ENCODE results near the gene SEC24A.
"Not testable (repeated sequence)": the region's sequence is repeated elsewhere in the genome, so short reads cannot be mapped to it uniquely, and the experiment has no call there.

Gene SEC24A

DNA sequence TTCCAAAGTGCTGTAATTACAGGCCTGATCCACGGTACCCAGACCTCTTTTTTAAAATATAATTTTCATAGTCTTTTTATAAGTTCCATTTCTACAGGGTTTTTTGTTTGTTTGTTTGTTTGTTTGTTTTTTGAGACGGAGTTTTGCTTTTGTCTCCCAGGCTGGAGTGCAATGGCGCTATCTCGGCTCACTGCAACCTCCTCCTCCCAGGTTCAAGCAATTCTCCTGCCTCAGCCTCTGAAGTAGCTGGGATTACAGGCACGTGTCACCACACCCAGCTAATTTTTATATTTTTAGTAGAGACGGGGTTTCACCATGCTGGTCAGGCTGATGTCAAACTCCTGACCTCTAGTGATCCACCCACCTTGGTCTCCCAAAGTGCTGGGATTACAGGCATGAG lies 2.1 kb downstream of the SEC24A start:
- DNase-seq: not testable (repeated sequence)

DNA sequence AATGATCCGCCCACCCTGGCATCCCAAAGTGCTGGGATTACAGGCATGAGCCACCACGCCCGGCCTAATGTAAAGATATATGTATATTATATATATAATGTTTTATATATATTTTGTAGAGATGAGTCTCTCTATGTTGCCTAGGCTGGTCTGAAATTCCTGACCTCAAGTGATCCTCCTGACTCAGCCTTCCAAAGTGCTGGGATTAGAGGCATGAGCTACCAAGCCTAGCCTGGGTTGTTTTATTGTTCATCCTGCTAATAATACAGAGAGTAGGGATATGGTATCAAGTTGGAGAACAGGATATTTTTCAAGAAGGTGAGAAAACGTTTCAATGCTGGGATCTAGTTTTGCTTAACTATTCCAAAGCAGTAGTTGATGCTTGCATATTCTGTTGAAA lies 2.9 kb downstream of the SEC24A start:
- DNase-seq: no peak

DNA sequence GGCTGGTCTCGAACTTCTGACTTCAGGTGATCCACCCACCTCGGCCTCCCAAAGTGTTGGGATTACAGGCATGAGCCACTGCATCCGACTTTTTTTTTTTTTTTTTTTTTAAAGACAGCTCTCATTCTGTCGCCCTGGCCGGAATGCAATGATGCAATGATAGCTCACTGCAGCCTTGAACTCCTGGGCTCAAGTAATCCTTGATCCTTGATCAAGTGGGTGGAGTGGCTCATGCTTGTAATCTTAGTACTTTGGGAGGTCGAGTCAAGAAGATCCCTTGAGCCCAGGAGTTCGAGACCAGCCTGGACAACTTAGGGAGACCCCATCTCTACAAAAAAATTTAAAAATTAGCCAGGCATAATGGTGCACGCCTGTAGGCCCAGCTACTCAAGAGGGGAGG lies 8.1 kb downstream of the SEC24A start:
- no peak for DNase-seq

DNA sequence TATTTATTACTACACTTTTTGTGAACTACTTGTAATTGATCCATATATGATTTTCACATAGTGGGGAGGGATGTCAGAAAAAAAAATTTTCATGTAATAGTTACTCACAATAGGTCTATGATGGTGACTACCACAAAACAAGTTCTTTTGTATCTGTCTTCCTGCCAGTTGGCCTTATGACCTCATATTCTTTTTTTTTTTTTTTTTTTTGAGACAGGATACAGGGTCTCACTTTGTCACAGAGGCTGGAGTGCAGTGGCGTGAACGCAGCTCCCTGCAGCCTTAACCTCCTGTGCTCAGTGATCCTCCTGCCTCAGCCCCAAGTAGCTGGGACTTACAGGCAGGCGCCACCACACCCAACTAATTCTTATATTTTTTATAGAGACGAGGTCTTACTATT lies 10.9 kb downstream of the SEC24A start:
- no peak for DNase-seq

DNA sequence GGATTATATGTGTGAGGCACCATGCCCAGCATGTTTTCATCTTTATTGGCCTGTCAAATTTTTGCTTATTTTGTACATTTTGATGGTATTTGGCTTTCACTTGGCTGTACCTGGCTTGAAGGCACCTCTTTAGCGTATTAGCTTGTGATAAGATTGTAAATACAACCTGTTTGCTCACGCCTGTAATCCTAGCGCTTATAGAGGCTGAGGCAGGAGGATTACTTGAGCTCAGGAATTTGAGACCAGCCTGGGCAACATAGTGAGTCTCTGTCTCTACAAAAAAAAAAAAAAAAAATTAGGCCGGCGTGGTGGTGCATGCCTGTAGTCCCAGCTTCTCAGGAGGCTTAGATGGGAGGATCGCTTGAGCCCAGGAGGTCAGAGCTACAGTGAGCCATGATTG lies 11.3 kb downstream of the SEC24A start:
- DNase-seq: no peak

DNA sequence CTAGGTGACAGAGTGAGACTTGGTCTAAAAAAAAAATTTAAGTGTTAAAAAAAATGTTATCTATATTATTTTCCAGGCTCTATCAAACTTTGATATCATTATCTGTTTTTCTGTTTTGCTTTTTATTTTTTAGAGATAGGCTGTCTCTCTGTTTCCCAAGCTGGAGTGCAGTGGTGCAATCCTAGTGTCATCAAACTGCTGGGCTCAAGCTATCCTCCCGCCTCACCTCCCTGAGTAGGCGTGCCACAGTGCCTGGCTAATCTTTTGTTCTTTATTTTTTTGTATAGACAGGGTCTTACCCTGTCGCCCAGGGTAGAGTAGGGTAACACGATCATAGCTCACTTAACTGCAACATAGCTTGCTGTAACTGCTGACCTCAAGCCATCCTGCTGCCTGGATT lies 14.4 kb downstream of the SEC24A start:
- no peak for DNase-seq

DNA sequence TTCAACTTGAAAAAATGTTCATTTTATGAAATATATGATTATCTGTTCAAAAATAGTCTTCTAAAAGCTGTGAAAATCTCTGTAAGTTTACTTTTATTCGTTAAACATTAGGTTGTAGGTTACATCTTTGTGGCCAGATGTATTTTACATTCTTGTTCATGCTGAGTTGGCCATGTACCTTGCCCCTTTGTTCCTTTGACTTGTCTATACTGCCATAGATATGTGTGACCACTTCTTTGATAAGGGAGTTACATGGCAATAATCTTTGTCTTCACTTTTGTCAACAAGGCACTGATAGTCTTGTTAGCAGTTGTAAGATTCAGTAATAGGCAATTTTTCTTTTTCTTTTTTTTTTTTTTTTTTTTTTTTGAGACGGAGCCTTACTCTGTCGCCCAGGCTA lies 15.9 kb downstream of the SEC24A start:
- DNase-seq: no peak

DNA sequence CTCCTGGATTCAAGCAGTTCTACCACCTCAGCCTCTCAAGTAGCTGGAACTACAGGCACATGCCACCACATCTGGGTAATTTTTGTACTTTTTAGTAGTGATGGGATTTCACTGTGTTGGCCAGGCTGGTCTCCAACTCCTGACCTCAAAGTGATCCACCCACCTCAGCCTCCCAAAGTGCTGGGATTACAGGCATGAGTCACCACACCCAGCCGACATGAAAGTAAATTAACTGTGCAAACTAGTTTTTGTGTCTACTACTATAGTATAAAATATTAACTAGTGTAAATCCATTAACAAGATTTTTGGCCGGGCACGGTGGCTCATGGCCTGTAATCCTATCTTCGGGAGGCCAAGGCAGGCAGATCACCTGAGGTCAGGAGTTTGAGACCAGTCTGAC lies 25.0 kb downstream of the SEC24A start:
- DNase-seq: not testable (repeated sequence)

DNA sequence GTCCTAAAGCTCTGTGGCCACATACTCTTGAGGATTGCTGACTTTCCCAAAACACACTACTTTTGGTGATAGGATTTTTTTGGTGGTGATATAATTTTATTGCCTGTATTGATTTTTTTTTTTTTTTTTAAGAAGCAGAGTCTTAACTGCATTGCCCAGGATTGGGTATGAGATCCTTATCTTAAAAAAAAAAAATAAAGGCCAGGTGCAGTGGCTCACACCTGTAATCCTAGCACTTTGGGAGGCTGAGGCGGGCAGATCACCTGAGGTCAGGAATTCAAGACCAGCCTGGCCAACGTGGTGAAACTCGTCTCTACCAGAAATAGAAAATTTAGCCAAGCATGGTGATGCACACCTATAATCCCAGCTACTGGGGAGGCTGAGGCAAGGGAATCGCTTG lies 28.8 kb downstream of the SEC24A start:
- DNase-seq: not testable (repeated sequence)

DNA sequence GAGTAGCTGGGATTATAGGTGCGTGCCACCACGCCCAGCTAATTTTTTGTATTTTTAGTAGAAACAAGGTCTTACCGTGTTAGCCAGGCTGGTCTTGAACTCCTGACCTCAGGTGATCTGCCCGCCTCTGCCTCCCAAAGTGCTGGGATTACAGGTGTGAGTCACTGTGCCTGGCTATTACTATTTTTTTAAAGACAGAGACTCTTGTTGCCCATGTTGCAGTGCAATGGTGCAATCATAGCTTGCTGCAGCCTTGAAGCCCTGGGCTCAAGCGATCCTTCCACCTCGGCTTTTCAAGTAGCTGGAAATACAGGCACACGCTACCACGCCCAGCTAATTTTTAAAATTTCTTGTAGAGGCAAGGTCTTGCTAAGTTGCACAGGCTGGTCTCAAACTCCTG lies 41.6 kb downstream of the SEC24A start:
- DNase-seq: not testable (repeated sequence)

DNA sequence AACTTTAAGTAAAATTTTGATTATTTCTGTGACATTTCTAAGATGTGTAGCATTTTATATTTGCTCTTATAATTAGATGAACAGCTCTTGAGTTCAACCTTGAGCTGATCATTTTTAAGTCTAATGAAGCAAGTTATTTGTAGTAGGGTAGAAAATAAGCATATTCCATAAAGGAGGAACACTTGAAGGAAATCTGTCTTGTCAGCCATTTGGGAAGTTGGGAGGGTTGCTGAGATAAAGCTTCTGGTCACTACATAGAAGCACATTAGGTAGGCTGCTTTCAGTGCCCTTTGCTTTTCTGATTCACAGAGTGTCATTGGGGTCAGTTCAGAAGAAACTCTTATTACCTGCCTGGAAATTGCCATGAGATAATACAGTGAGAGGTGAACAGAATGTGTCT lies 44.1 kb downstream of the SEC24A start:
- DNase-seq: no peak

DNA sequence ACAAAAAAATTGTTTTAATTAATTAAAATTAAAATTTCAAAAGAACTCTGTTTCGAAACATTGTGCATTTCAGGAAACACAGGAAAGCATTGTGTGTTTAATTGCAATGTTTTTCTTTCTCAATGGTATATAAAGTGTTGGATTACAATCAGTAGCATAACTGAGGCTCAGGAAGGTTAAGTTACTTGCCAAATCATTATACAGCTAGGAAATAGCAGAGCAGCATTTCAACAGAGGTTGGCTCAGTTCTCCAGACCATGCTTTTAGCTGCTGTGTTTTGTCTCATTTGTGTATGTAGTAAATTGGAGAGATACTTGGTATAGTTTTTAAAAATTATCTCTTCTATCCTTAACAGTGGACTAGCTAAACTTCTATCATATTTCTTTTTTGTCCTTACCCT lies 59.7 kb downstream of the SEC24A start:
- DNase-seq: no peak

DNA sequence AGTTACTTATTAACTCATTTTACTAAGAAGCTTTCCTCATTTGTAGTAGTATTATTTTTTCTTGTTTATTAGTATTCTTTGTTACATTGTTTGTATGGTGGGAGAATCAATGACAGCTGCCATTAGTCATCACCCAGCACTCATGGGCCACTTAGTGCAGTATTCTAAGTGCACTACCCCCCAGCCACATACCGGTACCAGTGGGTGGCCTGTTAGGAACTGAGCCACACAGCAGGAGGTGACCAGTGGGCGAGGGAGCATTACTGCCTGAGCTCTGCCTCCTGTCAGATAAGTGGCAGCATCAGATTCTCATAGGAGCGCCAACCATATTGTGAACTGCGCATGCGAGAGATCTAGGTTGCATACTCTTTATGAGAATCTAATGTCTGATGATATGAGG lies 65.5 kb downstream of the SEC24A start:
- DNase-seq: no peak

DNA sequence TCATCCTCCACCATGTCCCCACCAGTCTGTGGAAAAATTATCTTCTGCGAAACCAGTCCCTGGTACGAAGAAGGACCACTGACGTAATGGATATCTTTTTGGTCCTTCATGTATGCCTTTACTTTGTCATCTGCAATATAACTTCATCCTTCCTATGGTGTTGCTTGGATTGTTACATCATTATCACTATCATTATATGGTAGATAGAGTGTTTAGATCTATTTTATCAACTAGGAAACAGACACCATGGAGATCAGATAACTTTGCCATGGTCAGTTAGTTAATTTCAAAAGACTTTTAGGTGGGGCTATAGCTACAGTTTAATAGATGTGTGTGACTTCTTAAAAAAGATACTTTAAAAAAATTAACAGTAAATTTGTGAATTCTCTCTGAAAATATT lies 66.0 kb downstream of the SEC24A start:
- no peak for DNase-seq

DNA sequence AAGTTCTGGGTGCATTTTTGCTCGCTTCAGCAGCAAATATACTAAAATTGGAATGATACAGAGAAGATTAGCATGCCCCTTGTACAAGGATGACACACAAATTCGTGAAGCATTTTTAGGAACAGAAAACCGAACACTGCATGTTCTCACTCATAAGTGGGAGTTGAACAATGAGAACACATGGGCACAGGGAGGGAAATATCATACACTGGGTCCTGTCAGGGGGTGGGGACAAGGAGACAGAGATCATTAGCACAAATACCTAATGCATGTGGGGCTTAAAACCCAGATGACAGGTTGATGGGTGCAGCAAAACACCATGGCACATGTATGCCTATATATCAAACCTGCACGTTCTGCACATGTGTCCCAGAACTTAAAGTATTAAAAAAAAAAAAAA lies 66.9 kb downstream of the SEC24A start:
- DNase-seq: not testable (repeated sequence)

DNA sequence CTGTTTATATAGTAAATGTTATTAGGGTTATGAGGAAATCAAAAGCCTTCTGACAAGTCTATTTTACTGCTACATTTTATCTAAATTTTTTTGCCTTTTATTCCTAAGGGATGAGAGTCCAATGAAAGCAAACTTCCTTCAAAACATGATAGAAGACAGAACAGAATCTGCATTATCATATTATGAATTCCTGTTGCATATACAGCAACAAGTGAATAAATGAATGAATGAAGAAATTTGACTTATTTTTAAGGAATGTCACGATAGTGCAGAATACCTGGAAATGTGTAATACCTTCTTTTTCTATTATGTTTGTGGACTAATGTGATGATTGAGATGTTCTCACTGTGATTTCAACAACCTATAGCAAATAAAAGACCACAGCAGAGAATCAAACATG lies 76.3 kb downstream of the SEC24A start:
- no peak for DNase-seq

DNA sequence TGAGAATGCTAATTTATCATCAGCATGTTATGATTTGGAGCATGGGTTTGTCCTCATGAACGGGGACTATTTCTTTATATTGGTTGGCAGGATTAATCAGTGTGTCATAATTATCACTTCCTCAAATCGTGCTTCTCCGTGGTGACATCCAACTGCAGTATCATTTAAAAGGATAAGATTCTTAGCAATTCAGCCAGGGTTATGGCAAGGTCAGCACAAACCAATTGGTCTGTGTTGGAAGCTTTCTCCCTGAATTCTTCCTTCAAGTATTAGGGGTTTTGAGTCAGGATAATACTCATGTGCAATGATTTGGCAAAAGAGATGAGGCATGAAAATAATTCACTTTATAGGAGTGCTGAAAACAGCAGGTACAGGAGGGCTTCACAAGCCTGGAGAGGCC lies 84.2 kb downstream of the SEC24A start:
- DNase-seq: no peak

DNA sequence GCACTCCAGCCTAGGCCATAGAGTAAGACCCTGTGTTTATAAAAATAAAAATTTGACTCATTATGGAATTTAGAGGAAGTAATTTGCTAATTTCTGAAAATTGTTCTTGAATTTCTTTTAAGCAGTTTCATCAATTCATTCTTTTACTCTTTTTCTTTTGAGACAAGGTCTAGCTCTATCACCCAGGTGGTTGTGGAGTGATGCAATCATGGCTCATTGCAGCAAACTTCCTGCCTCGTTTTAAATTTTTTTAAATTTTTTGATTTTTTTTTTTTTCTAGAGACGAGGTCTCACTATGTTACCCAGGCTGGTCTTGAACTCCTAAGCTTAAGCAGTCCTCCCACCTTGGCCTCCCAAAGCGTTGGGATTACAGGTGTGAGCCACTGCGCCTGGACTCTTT lies 86.7 kb downstream of the SEC24A start:
- DNase-seq: no peak

DNA sequence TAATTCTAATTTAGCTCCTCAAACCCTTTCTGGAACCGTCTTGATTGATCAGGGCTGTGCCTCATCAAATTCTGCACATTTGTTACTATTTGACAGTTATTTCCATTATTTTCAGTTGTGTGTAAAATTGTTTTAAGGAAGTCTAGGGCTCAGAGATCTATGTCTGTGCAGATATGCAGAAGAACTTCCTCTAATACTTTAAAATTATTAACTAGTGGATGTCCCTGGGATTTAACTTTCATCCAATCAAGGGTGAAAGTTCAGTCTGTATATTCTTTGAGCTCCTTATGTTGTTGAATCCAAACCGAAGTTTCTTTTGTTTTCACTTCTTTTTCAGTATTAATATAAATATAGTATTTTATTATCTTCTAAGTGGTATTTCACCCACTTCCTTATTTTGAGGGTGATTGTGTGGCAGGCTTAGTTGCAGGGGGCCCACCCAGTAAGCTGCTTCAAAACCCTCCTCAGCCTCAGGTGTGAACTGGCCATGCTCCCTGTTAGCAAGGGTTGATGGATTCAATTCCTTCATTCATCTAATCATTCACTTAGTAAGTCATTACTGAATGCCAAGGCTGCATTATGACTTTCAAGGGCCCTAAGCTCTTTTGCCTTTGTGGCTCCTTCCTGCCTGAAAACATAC lies 87.7 kb downstream of the SEC24A start:
- peak in 1 of 6 experiments; percentile 1 for DNase-seq

DNA sequence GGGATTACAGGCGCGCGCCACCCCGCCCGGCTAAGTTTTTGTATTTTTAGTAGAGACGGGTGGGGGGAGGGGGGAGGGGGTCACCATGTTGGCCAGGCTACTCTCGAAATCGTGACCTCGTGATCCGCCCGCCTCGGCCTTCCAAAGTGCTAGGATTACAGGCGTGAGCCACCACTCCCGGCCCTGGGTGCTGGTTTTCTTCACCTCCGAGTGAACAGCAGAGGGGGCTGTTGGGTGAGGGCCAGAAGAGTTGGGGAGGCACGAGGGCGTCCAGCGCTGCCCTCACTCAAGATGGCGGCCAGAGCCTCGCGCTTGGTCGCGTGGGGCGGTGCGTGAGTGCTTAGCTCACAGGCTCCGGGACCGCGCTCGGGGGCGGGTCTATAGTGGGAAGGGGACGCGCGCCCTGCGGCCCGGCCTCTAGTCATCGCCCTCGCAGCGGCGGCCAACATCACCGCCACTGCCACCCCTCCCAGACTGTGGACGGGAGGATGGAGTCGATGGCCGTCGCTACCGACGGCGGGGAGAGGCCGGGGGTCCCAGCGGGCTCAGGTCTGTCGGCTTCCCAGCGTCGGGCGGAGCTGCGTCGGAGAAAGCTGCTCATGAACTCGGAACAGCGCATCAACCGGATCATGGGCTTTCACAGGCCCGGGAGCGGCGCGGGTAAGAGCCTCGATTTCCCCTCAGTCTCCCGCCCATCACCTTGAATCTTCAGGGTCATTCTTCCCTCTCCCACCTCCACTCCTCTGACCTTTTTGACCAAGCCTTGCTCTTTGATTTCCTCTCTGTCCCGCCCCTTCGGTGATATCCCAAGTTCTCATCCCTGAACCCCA lies 89.8 kb downstream of the SEC24A start, which contains the start of gene CAMLG:
TSS of gene CAMLG (plus strand) at position 416 of the 830 bp plus-strand sequence. CDS start at position 489, 73 bp downstream.
- DNase-seq: peak; percentile 90 to 95 (median 94)

DNA sequence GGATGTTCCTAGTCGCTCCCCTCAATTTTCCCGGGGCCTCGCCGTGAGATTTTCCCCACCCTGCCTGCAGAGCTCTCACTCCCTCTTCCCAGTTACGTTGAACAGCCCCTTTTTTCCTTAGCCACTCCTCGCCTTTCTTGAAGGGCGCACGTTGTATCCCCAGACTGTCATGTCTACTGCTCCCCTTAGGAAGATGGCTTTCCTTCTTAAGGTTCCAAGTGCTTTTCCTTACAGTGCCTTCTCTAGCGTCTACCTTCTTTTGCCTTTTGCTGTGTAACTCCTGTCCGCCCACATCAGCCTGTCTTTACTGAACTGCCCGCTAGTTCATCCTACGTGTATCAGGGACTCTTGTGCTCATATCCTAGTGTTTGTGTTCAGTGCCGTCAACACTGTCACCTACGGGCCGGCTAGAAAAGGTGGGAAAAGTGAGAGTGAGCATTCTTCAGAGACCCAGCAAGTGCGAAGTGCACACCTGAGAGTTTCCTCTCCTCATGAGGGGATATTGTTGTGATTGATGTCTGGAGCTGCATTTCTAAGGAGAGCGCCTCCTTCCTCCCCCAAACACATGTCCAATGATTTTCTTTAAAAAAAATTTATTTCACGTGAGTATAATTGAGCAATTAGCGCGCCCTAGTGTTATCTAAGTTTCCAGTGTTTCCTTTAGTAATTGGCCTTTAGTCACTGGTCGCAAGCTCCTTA lies 90.5 kb downstream of the SEC24A start:
- DNase-seq: peak in 5 of 6 experiments; percentile 4 to 47 (median 12)

DNA sequence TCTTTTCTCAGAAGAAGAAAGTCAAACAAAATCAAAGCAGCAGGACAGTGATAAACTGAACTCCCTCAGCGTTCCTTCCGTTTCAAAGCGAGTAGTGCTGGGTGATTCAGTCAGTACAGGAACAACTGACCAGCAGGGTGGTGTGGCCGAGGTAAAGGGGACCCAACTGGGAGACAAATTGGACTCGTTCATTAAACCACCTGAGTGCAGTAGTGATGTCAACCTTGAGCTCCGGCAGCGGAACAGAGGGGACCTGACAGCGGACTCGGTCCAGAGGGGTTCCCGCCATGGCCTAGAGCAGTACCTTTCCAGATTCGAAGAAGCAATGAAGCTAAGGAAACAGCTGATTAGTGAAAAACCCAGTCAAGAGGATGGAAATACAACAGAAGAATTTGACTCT lies 92.5 kb downstream of the SEC24A start:
- no peak for DNase-seq

DNA sequence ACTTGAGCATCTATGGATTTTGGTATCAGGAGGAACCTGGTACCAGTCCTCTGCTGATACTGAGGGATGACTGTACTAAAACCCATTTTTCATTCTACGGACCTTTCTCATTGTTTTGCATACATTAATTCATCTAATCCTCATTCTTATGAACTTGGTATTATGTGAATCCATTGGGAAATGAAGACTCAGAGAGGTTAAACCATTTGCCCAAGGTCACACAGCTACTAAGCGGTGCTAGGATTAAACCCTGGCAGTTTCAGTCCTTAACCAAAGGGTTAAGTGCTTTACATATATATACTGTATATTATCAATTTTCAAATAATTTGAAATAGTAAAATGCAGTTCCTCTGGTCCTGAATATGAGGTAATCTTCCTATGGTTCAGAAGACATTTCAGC lies 93.5 kb downstream of the SEC24A start:
- DNase-seq: no peak

DNA sequence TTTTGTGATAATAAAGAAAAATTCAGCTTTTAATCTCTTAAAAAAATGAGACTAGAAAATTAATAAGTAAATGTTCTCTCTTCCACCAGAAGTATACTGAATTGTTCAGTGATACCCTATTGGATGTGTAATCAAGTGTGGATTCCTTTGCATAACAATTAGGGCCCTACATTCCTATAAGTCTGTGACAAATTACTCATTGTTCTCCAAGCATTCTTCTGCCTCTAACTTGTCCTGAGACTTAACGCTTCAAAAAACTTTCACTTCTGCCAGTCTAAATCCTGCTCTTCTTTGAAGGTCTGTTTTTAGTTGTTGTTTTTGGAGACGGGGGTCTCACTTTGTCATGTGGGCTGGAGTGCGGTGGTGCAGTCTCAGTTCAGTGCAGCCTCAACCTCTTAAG lies 100.8 kb downstream of the SEC24A start:
- DNase-seq: no peak
